Esophagus muscularis mucosa (tissue), 4 donors: ENCODE measurements around the gene CD96. TPM values are rescaled to one million over a fixed set of nuclear protein-coding genes. Genes with fewer than 3 reads are reported as not detected.

Experiments
- DNase-seq: peaks from one replicate; pipeline ENCODE4 v3.0.0-alpha.2; 2017; ENCODE audit errors: extremely low spot score
- H3K27ac ChIP-seq, 4 donors: fragments of 200-600 bp; sonication (generic); replicated peaks in 1 of 4; 1 replicate in 3 of 4; 2 replicates in 1 of 4; pipeline ENCODE4 v1.5.1; 2016 to 2019; ENCODE audit warnings: mild to moderate bottlenecking in 1 of 4
- H3K27me3 ChIP-seq, 4 donors: fragments of 200-600 bp; sonication (generic); one replicate each; pipeline versions ENCODE4 v1.5.1 to v1.6.0; 2016 to 2019
- H3K36me3 ChIP-seq, 4 donors: fragments of 200-600 bp; sonication (generic); one replicate each; pipeline ENCODE4 v1.5.1; 2016 to 2019
- H3K4me1 ChIP-seq, 4 donors: fragments of 200-600 bp; sonication (generic); one replicate each; pipeline ENCODE4 v1.5.1; 2016 to 2019
- H3K4me3 ChIP-seq, 4 donors: fragments of 200-600 bp; sonication (generic); 1 replicate in 2 of 4; 2 replicates in 2 of 4; pipeline ENCODE4 v1.5.1; 2016 to 2019; ENCODE audit warnings: mild to moderate bottlenecking in 4 of 4, moderate library complexity in 1 of 4
- H3K9me3 ChIP-seq, 4 donors: fragments of 200-600 bp; sonication (generic); 1 replicate in 3 of 4; 2 replicates in 1 of 4; pipeline ENCODE4 v1.5.1; 2016 to 2019
- EP300 ChIP-seq: sonication (generic); formaldehyde crosslinking; IDR thresholded peaks from one replicate; pipeline ENCODE4 v1.6.1; 2017; ENCODE audit warnings: antibody characterized with exemption
- POLR2A ChIP-seq: fragments of 450-650 bp; IDR thresholded peaks from one replicate; pipeline ENCODE4 v1.6.1; 2017; ENCODE audit warnings: antibody characterized with exemption, moderate library complexity, mild to moderate bottlenecking, low read depth
- POLR2AphosphoS5 ChIP-seq, 2 donors: sonication (generic); formaldehyde crosslinking; IDR thresholded peaks; one replicate each; pipeline ENCODE4 v1.6.1; 2017; ENCODE audit warnings: antibody characterized with exemption in 2 of 2
- WGBS: methylation state at CpG from one replicate; pipeline ENCODE4 v1.1.5; 2018; 5-methylcytosine and 5-hydroxymethylcytosine counted together
- intact Hi-C: fragments of 100-400 bp; cut with DNase I; formaldehyde crosslinking; loops from one replicate; pipeline ENCODE4 v1.15.1; 2023
- total RNA-seq, 4 donors: library from RNA; depleted of rRNA; stranded (reverse); fragments of >200 nt; gene quantifications; one replicate each; pipeline versions ENCODE4 v1.1.0 to v1.2.1, GENCODE V29; 2016
- TF ChIP-seq, protein P1 (sequence below), 3 experiments: fragments of 200-600 bp in 2 of 3; fragments of 450-650 bp in 1 of 3; sonication (generic) in 2 of 3; IDR thresholded peaks; one replicate each; pipeline ENCODE4 v1.5.1; 2017 to 2019; ENCODE audit warnings: antibody characterized with exemption in 3 of 3, mild to moderate bottlenecking in 2 of 3, moderate library complexity in 1 of 3

The CD96 gene
- total RNA-seq, 4 donors from 2014 or later = 0.17 to 1.5 (median 0.43) TPM

DNA sequence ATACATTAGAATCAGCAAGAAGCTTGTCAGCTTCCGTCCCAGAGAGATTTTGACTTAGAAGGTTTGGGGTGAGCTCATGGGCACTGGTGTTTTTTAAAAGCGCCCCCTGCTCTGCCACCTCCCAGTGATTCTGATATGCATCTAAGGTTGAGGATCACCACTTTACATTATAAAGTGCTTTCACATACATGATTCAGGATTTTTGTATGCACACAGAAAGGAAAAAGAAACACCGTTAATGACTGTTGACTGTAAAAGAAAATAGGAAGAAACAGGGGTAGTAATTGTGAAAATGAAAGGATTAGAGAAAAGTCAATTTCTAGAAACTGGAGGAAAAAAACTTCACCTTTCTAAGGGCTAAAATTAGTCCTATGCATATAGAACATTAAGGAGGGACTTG is 158.1 kb downstream of the CD96 start:
- intact Hi-C loops = no loop called here
- DNase-seq = no peak
- Histone ChIP-seq H3K4me3 (no peak overlapping the region), H3K9me3 (no peaks in the 10 kb centered on the region), H3K27ac (no peak overlapping the region), H3K36me3 (no peaks in the 10 kb centered on the region), H3K4me1 (no peaks in the 10 kb centered on the region), H3K27me3 (no peaks in the 10 kb centered on the region)
- WGBS = 83% methylated on average over 3 of the region's 3 CpGs
- TF ChIP-seq, protein P1, sequence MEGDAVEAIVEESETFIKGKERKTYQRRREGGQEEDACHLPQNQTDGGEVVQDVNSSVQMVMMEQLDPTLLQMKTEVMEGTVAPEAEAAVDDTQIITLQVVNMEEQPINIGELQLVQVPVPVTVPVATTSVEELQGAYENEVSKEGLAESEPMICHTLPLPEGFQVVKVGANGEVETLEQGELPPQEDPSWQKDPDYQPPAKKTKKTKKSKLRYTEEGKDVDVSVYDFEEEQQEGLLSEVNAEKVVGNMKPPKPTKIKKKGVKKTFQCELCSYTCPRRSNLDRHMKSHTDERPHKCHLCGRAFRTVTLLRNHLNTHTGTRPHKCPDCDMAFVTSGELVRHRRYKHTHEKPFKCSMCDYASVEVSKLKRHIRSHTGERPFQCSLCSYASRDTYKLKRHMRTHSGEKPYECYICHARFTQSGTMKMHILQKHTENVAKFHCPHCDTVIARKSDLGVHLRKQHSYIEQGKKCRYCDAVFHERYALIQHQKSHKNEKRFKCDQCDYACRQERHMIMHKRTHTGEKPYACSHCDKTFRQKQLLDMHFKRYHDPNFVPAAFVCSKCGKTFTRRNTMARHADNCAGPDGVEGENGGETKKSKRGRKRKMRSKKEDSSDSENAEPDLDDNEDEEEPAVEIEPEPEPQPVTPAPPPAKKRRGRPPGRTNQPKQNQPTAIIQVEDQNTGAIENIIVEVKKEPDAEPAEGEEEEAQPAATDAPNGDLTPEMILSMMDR (IDR thresholded peaks at IDR 0.05) = no peak
- TF ChIP-seq POLR2AphosphoS5 (IDR thresholded peaks at IDR 0.05) (no peak), POLR2A (no peak), EP300 (no peak)

DNA sequence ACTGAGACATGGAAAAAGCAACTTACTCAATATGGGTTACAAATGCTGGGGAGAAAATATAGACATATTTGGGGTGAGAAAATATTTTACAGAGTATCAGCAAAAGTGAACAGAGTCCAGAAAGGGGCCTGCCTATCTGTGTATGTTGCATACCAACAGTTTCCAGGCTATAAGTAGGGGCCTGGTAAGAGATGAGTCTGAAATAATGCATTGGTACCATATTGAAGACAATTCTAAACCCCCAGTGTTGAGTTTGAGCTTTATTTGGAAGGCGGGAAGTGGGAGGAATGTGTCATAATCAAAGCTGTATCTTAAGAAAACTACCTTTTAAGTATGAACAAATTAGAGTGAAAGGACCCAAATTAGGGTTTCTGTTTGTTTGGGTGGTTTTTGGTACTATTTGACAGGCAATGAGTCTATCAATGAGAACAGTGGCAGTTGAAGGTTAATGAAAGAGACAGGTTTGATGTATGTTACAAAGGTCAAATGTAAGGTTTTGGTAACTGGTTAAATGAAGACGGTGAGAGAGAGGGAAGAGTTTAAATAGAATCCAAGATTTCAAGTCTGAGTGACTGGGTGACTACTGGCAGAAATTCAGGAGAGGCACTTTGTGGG is 159.4 kb downstream of the CD96 start:
- no peak overlapping the region for H3K4me3 ChIP-seq
- H3K4me1 ChIP-seq = no peaks in the 10 kb centered on the region
- H3K9me3 ChIP-seq = no peaks in the 10 kb centered on the region
- intact Hi-C loops = no loop called here
- DNase-seq = no peak
- TF ChIP-seq POLR2AphosphoS5 (IDR thresholded peaks at IDR 0.05) (no peak), EP300 (no peak), POLR2A (no peak)
- TF ChIP-seq, protein P1 (IDR thresholded peaks at IDR 0.05) = no peak
- WGBS = 88% methylated on average over 2 of the region's 2 CpGs
- no peaks in the 10 kb centered on the region for H3K27me3 ChIP-seq
- H3K27ac ChIP-seq = no peak overlapping the region
- H3K36me3 ChIP-seq = no peaks in the 10 kb centered on the region

Other genes starting within 250 kb of the CD96 start
- gene ZBED2, start 53.1 kb downstream of the CD96 start, total RNA-seq = under 1 TPM in 1 of 4 donors, not detected in 3; 0.13 TPM
- gene PLCXD2, start 132.5 kb downstream of the CD96 start, total RNA-seq = 1 to 10 TPM in 1 of 4 donors, under 1 TPM in 3; 0.33 to 1.0 (median 0.52) TPM